CD4-positive, alpha-beta T cell treated with Interleukin-15 for 4 hours (primary cell): ENCODE results near the gene FGFR3.
A peak's percentile ranks its signal among the peaks of the same experiment; 100 is the strongest.
"Not testable (repeated sequence)": the region's sequence is repeated elsewhere in the genome, so short reads cannot be mapped to it uniquely, and the experiment has no call there.

Experiments used
- DNase-seq: peaks from one replicate; pipeline ENCODE4 v3.0.0-alpha.2; 2020; ENCODE audit warnings: low spot score

FGFR3 gene

DNA sequence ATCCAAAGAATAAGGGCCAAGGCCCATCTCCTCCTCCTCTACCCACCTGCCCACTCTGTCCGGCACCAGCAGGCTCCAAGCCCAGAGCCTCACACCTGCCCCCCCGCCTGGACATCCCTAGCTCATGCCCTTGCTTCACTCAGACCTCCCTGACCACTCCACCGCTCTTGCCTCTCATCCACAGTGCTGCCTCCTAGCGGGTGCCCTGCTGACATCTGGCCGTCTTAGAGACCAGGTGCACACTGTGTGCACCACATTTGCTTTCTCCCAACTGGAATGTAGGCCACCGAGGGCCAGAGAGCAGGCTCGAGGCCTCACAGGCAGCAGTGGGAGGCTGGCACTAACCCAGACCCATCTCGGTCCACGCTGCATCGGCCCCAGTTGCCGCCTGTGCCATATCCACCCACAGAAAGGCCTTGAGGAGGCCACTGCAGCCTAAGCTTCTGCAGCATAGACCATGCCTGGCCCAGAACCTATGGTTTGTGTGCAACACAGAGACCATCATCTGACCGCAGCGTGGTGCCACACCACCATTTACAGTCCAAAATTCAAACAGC lies 49.3 kb downstream of the FGFR3 start:
- DNase-seq, result no peak

DNA sequence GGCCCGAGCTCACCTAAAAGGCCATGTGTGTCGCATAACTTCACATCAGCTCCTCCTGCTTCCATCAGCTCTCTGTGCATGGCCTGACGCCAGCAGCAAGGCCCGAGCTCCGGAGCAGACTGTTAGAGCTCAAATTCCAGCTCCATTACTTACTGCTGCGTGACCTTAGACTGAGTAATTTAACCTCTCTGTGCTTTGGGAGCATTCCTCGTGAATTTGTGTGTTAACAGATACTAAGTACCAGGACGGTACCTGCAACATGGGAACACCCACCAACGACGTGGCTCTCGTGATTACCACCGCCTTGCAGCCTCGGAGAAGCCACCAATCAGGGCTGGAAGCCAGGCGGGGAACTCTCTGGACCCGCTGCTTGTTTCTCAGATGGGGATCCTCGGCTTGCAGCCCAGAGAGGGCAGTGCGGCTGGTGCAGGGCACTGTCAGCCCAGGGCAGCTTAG lies 49.9 kb downstream of the FGFR3 start:
- DNase-seq, result no peak

DNA sequence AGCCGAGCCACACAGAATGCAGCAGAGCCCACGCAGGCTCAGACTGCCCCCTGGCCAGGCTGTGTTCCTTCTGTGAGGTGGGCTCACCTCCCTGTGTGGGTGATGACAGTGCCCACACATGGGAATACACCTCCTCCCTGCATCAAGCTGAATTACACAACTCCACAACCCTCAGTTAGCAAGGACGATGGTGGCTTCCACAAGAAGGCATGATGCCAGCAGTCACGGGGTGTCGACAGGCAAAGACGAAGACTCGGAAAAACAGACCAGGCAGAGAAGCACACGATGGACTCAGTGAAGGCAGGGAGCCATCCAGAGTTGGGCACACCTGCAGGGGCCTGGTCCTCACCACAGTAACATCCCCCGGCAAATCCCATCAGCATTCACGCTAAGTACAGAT lies 50.8 kb downstream of the FGFR3 start:
- no peak for DNase-seq

DNA sequence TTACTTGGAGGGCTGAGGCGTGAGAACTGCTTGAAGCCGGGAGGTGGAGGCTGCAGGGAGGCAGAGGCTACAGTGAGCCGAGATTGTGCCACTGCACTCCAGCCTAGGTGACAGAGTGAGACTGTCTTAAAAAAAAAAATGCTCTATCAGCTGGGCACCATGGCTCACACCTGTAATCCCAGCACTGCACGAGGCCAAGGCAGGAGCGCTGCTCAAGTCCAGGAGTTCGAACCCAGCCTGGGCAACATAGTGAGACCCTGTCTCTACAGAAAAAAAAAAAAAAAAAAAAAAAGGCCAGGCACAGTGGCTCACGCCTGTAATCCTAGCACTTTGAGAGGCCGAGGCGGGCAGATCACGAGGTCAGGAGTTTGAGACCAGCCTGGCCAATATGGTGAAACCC lies 51.5 kb downstream of the FGFR3 start:
- DNase-seq, result not testable (repeated sequence)

DNA sequence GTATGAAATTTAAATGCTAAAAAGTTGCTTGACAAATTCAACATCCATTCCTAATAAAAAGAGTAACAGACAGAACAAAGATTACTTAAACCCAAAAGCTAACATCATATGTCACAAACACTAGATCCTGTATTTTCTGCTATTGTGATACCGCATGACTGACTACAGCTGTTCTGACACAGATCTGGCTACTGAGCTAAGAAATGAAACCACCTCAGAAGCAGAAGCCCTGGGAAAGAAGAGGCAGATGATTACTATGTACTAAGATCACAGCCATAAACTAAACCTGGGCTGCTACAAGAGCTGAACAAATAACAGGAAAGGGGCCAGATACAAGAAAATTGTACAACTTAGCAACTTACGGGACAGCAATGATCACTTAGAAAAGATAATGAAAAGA lies 53.5 kb downstream of the FGFR3 start:
- DNase-seq, result no peak

DNA sequence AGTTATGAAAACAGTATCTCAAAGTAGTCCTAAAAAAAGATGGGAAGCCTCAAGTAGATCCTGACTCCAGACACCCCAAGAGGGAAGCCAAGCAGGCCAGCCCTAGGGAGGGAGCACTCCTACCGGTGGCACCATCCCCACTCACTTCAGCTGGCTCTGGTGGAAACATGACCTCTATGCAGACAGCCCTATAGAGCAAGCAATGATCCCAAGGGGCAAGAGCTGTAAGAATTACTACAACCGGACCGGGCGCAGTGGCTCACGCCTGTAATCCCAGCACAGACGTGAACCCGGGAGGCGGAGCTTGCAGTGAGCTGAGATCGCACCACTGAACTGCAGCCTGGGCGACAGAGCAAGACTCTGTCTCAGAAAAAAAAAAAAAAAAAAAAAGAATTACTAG lies 57.2 kb downstream of the FGFR3 start:
- no peak for DNase-seq

DNA sequence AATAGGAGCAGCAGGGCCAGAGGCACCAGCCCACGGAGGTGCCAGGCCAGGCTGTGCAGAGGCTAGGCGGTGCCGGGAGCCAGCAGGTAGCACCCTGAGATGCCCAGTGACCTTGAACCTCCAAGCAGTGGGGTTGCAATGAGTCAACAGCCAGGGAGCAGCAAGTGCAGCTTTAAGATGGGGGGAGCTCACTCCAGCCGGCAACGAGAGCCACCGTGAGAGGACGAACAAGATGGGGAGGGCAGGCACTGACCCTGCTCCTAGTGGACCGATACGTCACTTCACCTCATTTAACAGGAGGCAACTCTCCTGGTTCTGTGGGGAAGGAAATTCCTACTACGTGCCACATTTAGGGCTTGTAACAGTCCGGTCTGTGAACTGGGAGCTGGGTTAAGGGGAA lies 58.1 kb downstream of the FGFR3 start:
- DNase-seq, result no peak

DNA sequence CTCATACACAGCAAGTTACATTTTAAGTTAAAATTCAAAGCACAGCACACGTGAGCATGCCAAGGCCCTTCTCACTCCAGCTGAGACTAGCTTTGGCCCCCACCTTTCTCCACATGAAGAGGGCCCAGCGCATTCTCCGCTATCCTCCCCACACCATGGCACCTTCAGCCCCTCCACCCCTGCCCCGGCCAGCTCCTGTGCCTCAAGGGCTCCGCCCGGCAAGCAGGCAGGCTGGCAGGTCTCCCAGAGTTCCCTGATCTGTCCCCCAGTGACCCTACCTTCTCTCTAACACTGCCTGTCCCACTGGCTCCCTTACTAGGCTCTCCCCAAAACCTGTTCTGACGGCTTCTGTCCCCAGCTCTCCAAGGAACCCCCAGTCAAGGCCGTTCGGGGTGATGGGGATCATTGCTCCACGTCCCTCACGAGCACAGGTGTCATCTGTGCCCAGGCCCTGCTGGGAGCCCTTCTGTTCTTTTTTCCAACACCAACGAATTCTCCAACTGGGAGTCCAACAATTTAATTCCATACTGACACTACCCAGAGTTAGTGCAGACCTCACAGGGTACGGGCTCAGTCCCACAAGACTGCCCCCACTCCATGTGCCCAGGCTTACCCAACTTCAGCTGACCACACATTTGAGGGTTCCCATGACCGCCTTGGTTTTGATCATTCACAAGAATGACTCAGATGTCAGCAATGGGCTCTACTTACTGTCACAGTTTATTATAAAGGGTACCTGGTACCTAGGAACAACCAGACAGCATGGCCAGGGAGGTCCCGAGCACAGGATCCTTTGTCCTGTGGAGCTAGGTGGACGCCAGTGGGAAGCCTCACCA lies 58.7 kb downstream of the FGFR3 start:
- no peak for DNase-seq

DNA sequence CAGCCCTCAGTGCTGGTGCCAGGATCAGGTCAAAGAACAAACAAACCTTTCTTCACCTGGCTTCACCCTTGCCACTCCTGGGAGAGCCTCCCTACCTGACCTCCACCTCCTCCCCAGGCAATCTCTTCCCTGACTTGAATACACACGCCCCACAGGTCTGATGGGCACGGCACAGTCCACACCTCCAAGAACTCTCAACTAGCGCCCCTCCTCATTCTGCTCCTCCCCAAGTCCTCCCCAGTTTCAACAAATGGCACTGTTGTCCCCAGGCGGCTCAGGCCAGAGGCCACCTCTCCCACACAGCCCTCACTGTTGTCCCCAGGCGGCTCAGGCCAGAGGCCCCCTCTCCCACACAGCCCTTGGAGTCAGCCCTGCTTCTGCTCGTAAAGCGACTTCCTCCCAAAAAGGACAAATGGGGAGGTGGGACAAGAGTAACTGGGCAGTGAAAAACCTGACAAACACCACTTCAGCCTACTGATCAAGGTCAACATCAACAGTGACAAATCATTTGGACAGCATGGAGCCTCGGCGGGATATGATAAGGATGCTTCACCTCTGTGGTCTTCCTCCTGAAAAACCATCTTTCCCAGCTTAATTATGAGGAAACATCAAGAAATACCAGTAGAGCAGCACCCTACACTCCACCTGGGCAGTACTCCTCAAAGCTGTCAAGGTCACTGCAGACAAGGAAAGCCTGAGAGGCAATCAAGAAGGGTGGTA lies 60.0 kb downstream of the FGFR3 start:
- DNase-seq, result no peak

DNA sequence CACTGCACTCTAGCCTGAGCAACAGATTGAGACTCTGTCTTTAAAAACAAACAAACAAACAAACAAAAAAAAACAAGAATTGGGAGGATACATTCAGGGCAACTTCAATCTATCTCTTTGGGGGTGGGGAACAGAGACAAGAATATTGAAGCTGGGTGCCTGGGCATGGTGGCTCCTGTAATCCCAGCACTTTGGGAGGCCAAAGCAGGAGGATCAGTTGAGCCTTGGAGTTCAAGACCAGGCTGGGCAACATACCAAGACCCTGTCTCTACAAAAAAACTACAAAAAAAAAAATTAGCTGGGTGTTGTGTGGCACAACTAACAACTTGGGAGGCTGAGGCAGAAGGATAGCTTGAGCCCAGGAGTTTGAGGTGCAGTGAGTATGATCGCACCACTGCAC lies 61.7 kb downstream of the FGFR3 start:
- no peak for DNase-seq

DNA sequence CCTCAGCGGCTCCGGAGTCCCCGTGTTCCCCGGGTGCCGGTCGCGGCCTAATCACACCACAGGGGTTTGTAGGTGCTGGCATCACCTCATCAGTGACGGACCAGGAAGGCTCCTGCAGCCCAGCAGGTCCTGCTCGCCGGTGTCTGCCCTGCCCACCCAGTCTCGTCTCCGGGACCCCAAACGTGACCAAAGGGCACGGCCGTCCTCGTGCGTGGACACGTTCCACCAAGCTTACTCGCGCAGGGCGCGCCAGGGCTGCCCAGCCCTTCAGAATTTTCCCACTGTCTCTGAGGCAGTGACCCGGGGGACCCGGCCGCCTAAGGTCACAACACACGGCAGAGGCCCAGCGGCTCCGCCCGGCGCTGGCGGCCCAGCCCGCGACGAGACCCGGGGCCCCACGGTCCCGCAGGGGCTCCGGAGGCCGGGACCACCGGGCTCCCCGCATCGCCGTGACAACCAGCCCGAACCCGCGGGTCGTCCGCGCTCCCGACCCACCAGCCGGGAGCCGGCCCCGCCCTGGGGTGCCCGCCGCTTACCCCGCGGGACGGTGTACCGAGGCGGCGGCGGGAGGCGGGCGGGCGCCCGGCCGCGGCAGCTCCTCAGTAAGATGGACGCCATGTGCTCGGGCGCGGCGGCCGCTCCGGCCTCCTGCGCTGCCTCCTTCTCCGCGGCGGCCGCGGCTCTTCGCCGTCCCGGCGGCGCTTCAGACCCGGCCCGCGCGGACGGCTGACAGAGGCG lies 62.4 kb downstream of the FGFR3 start:
- DNase-seq, result no peak

DNA sequence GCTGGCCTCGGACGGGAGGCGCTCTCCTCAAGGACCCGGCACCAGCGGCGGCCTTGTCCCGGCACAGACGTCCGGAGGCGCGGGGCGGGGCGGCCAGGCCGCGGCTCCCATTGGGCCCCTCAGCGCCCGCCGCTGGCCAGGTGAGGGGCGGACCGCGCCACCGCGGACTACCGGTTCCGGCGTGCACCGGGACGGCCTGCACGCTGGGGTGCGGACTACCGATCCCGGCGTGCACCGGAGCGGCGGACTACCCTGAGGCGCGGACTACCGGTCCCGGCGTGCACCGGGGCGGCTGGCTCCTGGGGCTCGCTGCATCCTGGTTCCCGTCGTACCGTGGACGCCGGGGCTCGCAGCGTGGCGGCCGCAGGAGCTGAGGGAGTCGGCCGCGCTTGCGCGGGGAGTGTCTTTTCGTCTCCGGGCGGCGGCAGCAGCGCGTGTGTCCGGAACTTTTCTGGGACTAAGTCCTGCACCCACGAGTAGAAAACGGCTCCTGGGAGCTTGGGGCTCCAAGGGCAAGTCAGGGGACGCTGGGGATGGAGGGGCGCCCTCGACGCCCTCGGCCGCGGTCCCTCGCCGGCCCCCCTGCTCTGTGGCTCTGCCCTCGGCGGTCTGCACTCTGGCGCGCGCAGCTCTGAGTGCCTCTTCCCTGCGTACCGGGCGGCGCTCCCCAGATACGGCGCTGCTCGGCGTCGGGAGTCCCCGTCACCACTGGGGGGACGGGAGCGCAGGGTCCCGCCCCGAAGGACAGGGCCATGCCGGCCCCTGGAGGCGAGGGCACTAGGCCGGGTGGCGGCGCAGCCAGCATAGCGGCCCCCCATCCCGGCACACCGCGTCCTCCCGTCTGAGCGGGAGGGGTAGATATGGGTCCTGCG lies 63.2 kb downstream of the FGFR3 start, which contains the start of gene LETM1:
Gene LETM1 (minus strand): TSS at position 86 of the 872 bp plus-strand sequence. CDS start 206 bp downstream, outside the sequence.
- DNase-seq, result peak; percentile 92

DNA sequence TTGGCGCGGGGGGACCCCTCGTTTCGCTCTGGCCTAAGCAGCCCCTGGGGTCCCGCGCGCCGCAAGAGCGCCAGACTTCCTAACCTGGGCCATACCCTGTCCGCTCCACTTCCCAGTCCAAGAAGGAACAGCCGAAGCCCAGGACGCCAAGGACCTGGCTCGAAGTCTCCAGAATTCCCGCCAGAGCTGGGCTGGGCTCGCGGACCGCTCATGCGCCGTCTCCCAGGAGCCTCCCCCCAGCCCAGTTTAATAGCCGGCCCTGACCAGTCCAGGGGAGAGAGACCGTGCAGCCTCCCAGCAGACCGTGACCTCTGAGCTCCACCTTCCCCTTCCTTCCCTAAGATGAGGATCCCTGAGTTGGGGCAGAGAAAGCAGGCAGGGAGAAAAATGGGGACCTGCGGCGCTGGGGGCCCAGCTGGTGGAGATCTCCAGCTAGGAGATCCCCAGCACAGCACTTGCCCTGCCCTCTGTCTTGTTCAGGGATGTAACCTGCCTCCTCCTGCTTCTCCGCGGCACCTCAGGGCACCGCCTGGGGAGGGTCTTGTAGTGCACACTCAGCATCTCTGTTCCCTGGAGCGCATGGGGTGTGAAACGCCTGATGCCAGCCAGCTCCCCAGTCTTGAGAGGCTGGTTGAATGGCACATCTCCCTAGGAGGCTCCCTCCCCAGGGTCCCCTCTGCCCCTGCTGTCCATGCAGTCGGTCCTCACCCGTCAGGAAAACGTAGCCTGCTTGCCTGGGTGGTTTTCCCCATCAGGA lies 64.0 kb downstream of the FGFR3 start:
- no peak for DNase-seq

DNA sequence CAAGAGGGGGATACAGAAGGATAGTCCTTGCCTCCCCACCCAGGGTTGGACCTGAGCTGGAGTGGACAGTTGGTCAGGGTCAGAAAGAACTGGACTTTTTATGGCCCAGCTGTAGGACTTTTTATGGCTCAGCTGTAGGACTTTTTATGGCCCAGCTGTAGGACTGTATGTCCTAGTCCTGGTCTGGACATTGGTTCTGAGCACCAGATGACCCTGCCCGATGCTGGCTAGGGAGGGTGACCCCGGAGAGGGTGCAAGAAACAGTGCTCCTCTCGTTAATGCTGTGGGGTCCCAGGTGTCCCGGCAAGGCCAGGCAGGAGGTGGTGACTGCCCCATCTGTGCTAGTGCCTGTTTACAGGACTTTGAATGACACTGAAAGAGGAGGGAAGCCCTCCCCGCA lies 64.8 kb downstream of the FGFR3 start:
- DNase-seq, result no peak
